ENCODE data around the gene PEX26.

Gene PEX26

DNA sequence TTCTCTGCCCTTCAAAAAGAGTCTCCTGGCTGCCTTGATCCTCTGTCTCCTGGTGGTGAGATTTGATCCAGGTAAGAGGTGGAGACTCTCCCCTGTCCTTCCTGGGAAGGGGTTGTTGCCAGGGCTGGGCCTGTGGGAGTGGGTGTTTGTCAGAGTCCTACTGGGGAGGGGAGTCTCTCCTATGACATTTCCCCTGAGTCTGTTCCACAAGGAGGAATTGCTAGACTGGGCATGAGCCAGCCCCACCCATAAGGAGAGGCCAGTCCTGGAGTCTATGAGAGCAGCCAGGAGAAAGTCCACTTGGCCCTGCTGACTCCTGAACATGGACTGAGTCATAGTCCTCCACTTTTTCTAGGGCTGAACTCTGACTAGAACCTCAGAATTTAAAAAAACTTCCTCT, 7.4 kb downstream of the PEX26 start:
- no peak overlapping the region for H3K27ac ChIP-seq
- TF ChIP-seq ZFX (IDR thresholded peaks at IDR 0.05) (no peak), CTCF (conservative IDR thresholded peaks at IDR 0.05) (no peak)

DNA sequence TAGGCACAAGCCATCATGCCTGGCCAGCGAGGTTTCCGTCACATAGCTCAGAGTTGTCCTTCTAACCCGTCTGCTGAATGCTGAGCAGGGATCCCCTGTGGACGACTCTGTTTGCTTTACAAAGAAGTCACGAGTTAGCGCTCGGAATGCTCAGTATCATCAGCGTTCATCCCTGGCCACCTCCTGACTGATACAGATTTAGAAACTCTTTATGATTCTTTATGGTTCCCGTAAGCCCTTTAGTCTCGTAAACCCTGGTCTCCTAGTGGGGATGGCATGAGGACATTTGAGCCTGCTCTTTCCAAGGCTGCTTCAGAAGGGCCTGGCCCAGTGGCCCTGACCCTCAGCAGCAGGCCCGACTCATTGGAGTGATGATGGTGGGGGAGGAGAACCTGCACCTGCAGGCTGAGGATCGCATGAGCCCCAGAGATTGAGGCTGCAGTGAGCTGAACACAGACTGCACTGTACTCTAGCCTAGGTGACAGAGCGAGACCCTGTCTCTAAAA, 9.6 kb downstream of the PEX26 start:
- TF ChIP-seq ZFX (IDR thresholded peaks at IDR 0.05) (no peak), CTCF (conservative IDR thresholded peaks at IDR 0.05) (no peak)
- H3K27ac ChIP-seq = no peak overlapping the region

- TF ChIP-seq ZFX (IDR thresholded peaks at IDR 0.05) (no peak), CTCF (conservative IDR thresholded peaks at IDR 0.05) (no peak)
- H3K27ac ChIP-seq = no peak overlapping the region
These were observed 11.2 kb downstream of the PEX26 start for GRCh38 chr22:18088825-18089568.

- H3K27ac ChIP-seq = no peak overlapping the region
- TF ChIP-seq ZFX (IDR thresholded peaks at IDR 0.05) (no peak), CTCF (conservative IDR thresholded peaks at IDR 0.05) (no peak)
These were observed 12.5 kb downstream of the PEX26 start for GRCh38 chr22:18090286-18090685.

GRCh38 chr22:18091478-18091877, 13.7 kb downstream of the PEX26 start:
- H3K27ac ChIP-seq = no peak overlapping the region
- no peak for TF ChIP-seq ZFX (IDR thresholded peaks at IDR 0.05)
- no peak for TF ChIP-seq CTCF (conservative IDR thresholded peaks at IDR 0.05)

- TF ChIP-seq CTCF (conservative IDR thresholded peaks at IDR 0.05) (no peak), ZFX (IDR thresholded peaks at IDR 0.05) (no peak)
- no peak overlapping the region for H3K27ac ChIP-seq
These were observed 14.2 kb downstream of the PEX26 start for GRCh38 chr22:18091916-18092526.

GRCh38 chr22:18093661-18094060, 15.9 kb downstream of the PEX26 start:
- no peak for TF ChIP-seq ZFX (IDR thresholded peaks at IDR 0.05)
- no peak for TF ChIP-seq CTCF (conservative IDR thresholded peaks at IDR 0.05)
- no peak overlapping the region for H3K27ac ChIP-seq
